ENCODE data around the gene LMTK3.

DNA sequence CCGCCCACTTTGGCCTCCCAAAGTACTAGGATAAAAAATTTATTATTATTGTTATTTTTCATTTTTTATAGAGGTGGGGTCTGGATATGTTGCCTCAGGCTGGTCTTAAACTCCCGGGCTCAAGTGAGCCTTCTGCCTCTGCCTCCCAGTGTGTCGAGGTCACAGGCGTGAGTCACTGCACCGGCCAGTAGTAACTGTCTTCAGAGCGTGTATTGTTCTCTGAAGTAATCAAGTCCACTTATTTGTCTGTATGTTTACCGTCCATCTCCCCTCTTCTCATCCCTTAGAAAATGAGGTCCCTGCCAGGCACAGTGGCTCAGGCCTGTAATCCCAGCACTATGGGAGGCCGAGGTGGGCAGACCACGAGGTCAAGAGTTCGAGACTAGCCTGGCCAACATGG, 22.1 kb upstream of the LMTK3 start:
- TF ChIP-seq RARB (CRISPR knock-in tag; IDR thresholded peaks at IDR 0.05) (no peak), CSDC2 (CRISPR knock-in tag; IDR thresholded peaks at IDR 0.05) (no peak), ZFP3 (CRISPR knock-in tag; IDR thresholded peaks at IDR 0.05) (no peak), CREB5 (CRISPR knock-in tag; IDR thresholded peaks at IDR 0.05; ENCODE audit: low read depth) (no peak), ISL1 (CRISPR knock-in tag; IDR thresholded peaks at IDR 0.05) (no peak), ZFP30 (CRISPR knock-in tag; IDR thresholded peaks at IDR 0.05) (no peak), ARNTL (CRISPR knock-in tag; IDR thresholded peaks at IDR 0.05; ENCODE audit: borderline replicate concordance, low read depth) (no peak)
- TF ChIP-seq, protein P1, sequence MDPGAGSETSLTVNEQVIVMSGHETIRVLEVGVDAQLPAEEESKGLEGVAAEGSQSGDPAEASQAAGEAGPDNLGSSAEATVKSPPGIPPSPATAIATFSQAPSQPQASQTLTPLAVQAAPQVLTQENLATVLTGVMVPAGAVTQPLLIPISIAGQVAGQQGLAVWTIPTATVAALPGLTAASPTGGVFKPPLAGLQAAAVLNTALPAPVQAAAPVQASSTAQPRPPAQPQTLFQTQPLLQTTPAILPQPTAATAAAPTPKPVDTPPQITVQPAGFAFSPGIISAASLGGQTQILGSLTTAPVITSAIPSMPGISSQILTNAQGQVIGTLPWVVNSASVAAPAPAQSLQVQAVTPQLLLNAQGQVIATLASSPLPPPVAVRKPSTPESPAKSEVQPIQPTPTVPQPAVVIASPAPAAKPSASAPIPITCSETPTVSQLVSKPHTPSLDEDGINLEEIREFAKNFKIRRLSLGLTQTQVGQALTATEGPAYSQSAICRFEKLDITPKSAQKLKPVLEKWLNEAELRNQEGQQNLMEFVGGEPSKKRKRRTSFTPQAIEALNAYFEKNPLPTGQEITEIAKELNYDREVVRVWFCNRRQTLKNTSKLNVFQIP (CRISPR knock-in tag; IDR thresholded peaks at IDR 0.05; ENCODE audit: borderline replicate concordance, low read depth), result no peak
- TF ChIP-seq, protein P2, sequence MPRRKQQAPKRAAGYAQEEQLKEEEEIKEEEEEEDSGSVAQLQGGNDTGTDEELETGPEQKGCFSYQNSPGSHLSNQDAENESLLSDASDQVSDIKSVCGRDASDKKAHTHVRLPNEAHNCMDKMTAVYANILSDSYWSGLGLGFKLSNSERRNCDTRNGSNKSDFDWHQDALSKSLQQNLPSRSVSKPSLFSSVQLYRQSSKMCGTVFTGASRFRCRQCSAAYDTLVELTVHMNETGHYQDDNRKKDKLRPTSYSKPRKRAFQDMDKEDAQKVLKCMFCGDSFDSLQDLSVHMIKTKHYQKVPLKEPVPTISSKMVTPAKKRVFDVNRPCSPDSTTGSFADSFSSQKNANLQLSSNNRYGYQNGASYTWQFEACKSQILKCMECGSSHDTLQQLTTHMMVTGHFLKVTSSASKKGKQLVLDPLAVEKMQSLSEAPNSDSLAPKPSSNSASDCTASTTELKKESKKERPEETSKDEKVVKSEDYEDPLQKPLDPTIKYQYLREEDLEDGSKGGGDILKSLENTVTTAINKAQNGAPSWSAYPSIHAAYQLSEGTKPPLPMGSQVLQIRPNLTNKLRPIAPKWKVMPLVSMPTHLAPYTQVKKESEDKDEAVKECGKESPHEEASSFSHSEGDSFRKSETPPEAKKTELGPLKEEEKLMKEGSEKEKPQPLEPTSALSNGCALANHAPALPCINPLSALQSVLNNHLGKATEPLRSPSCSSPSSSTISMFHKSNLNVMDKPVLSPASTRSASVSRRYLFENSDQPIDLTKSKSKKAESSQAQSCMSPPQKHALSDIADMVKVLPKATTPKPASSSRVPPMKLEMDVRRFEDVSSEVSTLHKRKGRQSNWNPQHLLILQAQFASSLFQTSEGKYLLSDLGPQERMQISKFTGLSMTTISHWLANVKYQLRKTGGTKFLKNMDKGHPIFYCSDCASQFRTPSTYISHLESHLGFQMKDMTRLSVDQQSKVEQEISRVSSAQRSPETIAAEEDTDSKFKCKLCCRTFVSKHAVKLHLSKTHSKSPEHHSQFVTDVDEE (CRISPR knock-in tag; IDR thresholded peaks at IDR 0.05), result no peak

Measured in SK-N-SH treated with all-trans-retinoic acid at 6 μM for 48 hours (cell line).